Mesenchymal stem cell (in vitro differentiated cells and primary cell): ENCODE results near the gene EEF1AKMT1.

Experiments
- DNase-seq: peaks from one replicate; pipeline ENCODE4 v3.0.0-alpha.2; 2013
- H2AFZ ChIP-seq: one replicate; pipeline ENCODE4 v1.6.1; 2013; ENCODE audit warnings: low read depth, mild to moderate bottlenecking, control low read depth, inconsistent platforms, low read length, moderate library complexity
- H2AK5ac ChIP-seq: 2 replicates; pipeline ENCODE4 v1.6.1; 2013; ENCODE audit warnings: low read length, moderate library complexity, mild to moderate bottlenecking, inconsistent platforms; ENCODE audit not compliant: severe bottlenecking
- H2BK120ac ChIP-seq: one replicate; pipeline ENCODE4 v1.6.1; 2013; ENCODE audit warnings: low read depth, mild to moderate bottlenecking, inconsistent platforms, low read length, moderate library complexity
- H2BK12ac ChIP-seq, 2 experiments: one replicate each; pipeline ENCODE4 v1.6.1; 2013; ENCODE audit warnings: inconsistent platforms in 2 of 2, low read length in 2 of 2, mild to moderate bottlenecking in 2 of 2, moderate library complexity in 2 of 2, control low read depth in 1 of 2
- H2BK15ac ChIP-seq: one replicate; pipeline ENCODE4 v1.6.1; 2013; ENCODE audit warnings: mild to moderate bottlenecking, low read depth, inconsistent platforms; ENCODE audit not compliant: poor library complexity, severe bottlenecking
- H2BK5ac ChIP-seq: 2 replicates; pipeline ENCODE4 v1.6.1; 2013; ENCODE audit warnings: low read depth, mild to moderate bottlenecking, low read length, control low read depth, inconsistent platforms; ENCODE audit not compliant: poor library complexity, severe bottlenecking
- H3K14ac ChIP-seq, 2 experiments: one replicate each; pipeline ENCODE4 v1.6.1; 2013; ENCODE audit warnings: inconsistent platforms in 2 of 2, low read length in 2 of 2, control low read depth in 1 of 2, mild to moderate bottlenecking in 1 of 2, moderate library complexity in 1 of 2
- H3K18ac ChIP-seq, 2 experiments: one replicate each; pipeline ENCODE4 v1.6.1; 2013; ENCODE audit warnings: inconsistent platforms in 2 of 2, low read length in 2 of 2, control low read depth in 1 of 2, low read depth in 1 of 2, mild to moderate bottlenecking in 1 of 2
- H3K23ac ChIP-seq, 2 experiments: one replicate each; pipeline ENCODE4 v1.6.1; 2013; ENCODE audit warnings: inconsistent platforms in 2 of 2, low read length in 2 of 2, mild to moderate bottlenecking in 2 of 2, moderate library complexity in 2 of 2, control low read depth in 1 of 2
- H3K27ac ChIP-seq: 2 replicates; pipeline ENCODE4 v1.5.1; 2013; ENCODE audit warnings: mild to moderate bottlenecking, moderate library complexity, low read length, control low read depth, inconsistent platforms; ENCODE audit not compliant: poor library complexity, severe bottlenecking
- H3K27me3 ChIP-seq, 2 experiments: 2 replicates each; pipeline versions ENCODE4 v1.6.1 to v1.7.0; 2013; ENCODE audit warnings: low read length in 2 of 2, mild to moderate bottlenecking in 2 of 2, moderate library complexity in 2 of 2, control low read depth in 1 of 2, inconsistent platforms in 1 of 2; ENCODE audit not compliant: control insufficient read depth in 1 of 2, insufficient read depth in 1 of 2
- H3K36me3 ChIP-seq, 2 experiments: 2 replicates each; pipeline versions ENCODE4 v1.6.1 to v1.7.0; 2013; ENCODE audit warnings: low read length in 2 of 2, control low read depth in 1 of 2, inconsistent platforms in 1 of 2, low read depth in 1 of 2, mild to moderate bottlenecking in 1 of 2; ENCODE audit not compliant: insufficient read depth in 2 of 2, control insufficient read depth in 1 of 2
- H3K4ac ChIP-seq, 2 experiments: one replicate each; pipeline ENCODE4 v1.6.1; 2013; ENCODE audit warnings: inconsistent platforms in 2 of 2, low read length in 2 of 2, mild to moderate bottlenecking in 2 of 2, moderate library complexity in 2 of 2, control low read depth in 1 of 2, low read depth in 1 of 2
- H3K4me1 ChIP-seq: 2 replicates; pipeline ENCODE4 v1.6.1; 2013; ENCODE audit warnings: low read depth, low read length, control low read depth; ENCODE audit not compliant: control insufficient read depth, insufficient read depth
- H3K4me2 ChIP-seq: 2 replicates; pipeline ENCODE4 v1.6.1; 2013; ENCODE audit warnings: low read length, mild to moderate bottlenecking, inconsistent platforms; ENCODE audit not compliant: poor library complexity, severe bottlenecking
- H3K4me3 ChIP-seq, 2 experiments: 2 replicates each; pipeline versions ENCODE4 v1.5.1 to v1.7.0; 2013; ENCODE audit warnings: low read length in 2 of 2, mild to moderate bottlenecking in 2 of 2, control low read depth in 1 of 2, low read depth in 1 of 2; ENCODE audit not compliant: insufficient read depth in 1 of 2
- H3K79me1 ChIP-seq: replicated peaks from 2 replicates; pipeline ENCODE4 v1.6.1; 2013; ENCODE audit warnings: mild to moderate bottlenecking, control low read depth, low read length, inconsistent platforms; ENCODE audit not compliant: poor library complexity, severe bottlenecking
- H3K9ac ChIP-seq: 2 replicates; pipeline ENCODE4 v1.7.0; 2013; ENCODE audit warnings: mild to moderate bottlenecking, low read length, moderate library complexity
- H3K9me3 ChIP-seq: 2 replicates; pipeline ENCODE4 v1.7.0; 2013; ENCODE audit warnings: mild to moderate bottlenecking, low read length; ENCODE audit not compliant: control insufficient read depth
- H4K8ac ChIP-seq: one replicate; pipeline ENCODE4 v1.6.1; 2013; ENCODE audit warnings: inconsistent platforms, mild to moderate bottlenecking, low read length, moderate library complexity
- H4K91ac ChIP-seq: one replicate; pipeline ENCODE4 v1.6.1; 2013; ENCODE audit warnings: mild to moderate bottlenecking, low read length, inconsistent platforms
- WGBS: methylation state at CpG from one replicate; pipeline ENCODE4 v1.1.7; 2013; ENCODE audit warnings: mixed read lengths; 5-methylcytosine and 5-hydroxymethylcytosine counted together

Gene EEF1AKMT1

DNA sequence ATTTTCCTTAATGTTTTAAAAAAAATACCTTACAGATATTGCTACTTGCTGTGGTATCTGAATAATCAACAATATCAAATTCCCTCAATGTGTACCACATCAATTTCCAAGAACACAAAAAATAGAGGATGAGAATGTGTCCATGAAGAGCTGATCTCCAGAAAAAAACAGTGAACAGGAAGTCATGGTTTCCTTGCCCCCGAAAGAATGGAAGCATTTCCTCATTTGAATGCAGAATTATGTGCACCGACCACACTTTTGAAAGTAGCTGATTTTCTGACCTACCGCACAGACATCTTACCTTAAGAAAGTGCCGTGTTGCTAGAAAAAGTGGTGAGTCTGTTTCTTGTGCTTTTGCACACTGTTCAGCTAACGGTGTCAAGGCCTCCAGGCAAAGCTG, 13.4 kb upstream of the EEF1AKMT1 start:
- no peak overlapping the region for H2BK15ac ChIP-seq
- H3K4me3 ChIP-seq = no peak overlapping the region
- no peak overlapping the region for H3K23ac ChIP-seq
- H3K18ac ChIP-seq = no peak overlapping the region
- H2AFZ ChIP-seq = no peak overlapping the region
- 97% methylated on average over 5 of the region's 5 CpGs for WGBS
- H2BK5ac ChIP-seq = no peak overlapping the region
- peaks cover 12 to 61% of the 10 kb centered on the region in 2 experiments for H3K36me3 ChIP-seq
- H2BK120ac ChIP-seq = no peak overlapping the region
- H2BK12ac ChIP-seq = no peak overlapping the region
- no peak overlapping the region for H2AK5ac ChIP-seq
- H3K14ac ChIP-seq = no peak overlapping the region
- H3K9ac ChIP-seq = no peak overlapping the region
- no peak overlapping the region for H3K4me2 ChIP-seq
- H3K27ac ChIP-seq = no peak overlapping the region
- no peaks in the 10 kb centered on the region for H3K27me3 ChIP-seq
- no peaks in the 10 kb centered on the region for H3K9me3 ChIP-seq
- H3K79me1 ChIP-seq = peaks cover 11% of the 10 kb centered on the region
- H3K4me1 ChIP-seq = peaks cover 3% of the 10 kb centered on the region
- H4K8ac ChIP-seq = no peak overlapping the region
- no peak overlapping the region for H3K4ac ChIP-seq
- DNase-seq = no peak
- H4K91ac ChIP-seq = no peak overlapping the region

DNA sequence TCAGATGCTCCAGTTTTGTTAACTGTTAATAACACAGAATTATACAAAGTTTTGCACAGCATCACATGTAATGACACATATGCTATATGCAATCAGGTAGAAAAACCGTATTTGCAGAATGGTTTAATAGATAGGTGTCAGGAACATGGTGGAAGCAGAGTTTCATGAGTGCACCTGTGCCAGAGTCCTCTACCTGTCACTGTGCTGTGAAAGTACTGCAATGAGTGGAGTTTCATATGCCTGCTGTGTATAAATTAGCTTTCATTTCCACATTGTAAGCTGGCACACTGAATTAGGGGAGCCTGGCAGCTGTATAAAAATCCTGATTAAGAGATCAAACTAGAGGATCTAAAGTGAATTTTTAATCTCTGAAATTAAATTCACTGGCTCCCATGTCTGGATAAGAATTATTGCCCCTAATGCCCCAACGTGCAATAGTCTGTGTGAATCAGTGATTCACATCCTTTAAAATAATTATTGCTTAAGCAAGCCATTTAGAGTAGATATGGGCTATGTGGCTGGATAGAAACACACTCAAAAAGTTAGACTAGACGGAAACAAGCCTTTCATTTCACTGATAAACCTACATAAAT, 8.5 kb upstream of the EEF1AKMT1 start:
- Histone ChIP-seq H2BK12ac (no peak overlapping the region), H3K9me3 (no peaks in the 10 kb centered on the region), H3K18ac (no peak overlapping the region), H4K91ac (no peak overlapping the region), H3K79me1 (peaks cover 7% of the 10 kb centered on the region), H4K8ac (no peak overlapping the region), H3K14ac (no peak overlapping the region), H2BK15ac (no peak overlapping the region), H3K23ac (no peak overlapping the region), H3K4me1 (no peaks in the 10 kb centered on the region), H3K27ac (no peak overlapping the region), H2BK5ac (no peak overlapping the region), H2AK5ac (no peak overlapping the region), H3K4me2 (no peak overlapping the region), H3K27me3 (no peaks in the 10 kb centered on the region), H3K9ac (no peak overlapping the region), H3K36me3 (peaks cover 4 to 51% of the 10 kb centered on the region in 2 experiments), H3K4me3 (no peak overlapping the region), H3K4ac (no peak overlapping the region), H2BK120ac (no peak overlapping the region), H2AFZ (no peak overlapping the region)
- WGBS = 100% methylated on average over 2 of the region's 3 CpGs
- no peak for DNase-seq

DNA sequence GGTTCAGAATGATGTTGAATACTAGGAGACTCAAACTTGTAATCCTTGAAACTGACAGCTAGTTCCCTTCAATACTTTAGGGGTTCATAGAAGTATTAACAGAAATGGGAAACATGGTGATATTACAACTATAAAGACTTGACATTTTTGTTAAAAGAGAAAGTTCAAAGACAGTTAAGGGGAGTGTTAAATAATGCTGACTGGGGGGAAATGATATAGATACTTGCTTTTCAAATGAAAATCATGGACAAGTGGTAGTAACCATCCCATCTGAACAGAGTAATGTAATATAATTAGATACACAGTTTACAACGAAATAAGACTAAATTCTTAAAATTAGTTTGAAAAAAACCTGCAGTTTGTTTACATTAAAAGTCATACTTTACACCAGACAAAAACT, 6.6 kb upstream of the EEF1AKMT1 start:
- no peak overlapping the region for H3K4me2 ChIP-seq
- no peak overlapping the region for H3K18ac ChIP-seq
- peaks cover 3% of the 10 kb centered on the region for H3K79me1 ChIP-seq
- H3K27me3 ChIP-seq = no peaks in the 10 kb centered on the region
- H3K36me3 ChIP-seq = peaks cover 2 to 37% of the 10 kb centered on the region in 2 experiments
- no peak overlapping the region for H4K8ac ChIP-seq
- no peak overlapping the region for H4K91ac ChIP-seq
- no peak overlapping the region for H3K4me3 ChIP-seq
- H3K9ac ChIP-seq = no peak overlapping the region
- H3K9me3 ChIP-seq = no peaks in the 10 kb centered on the region
- no peak overlapping the region for H2AK5ac ChIP-seq
- no peak overlapping the region for H3K14ac ChIP-seq
- H2BK5ac ChIP-seq = no peak overlapping the region
- no peaks in the 10 kb centered on the region for H3K4me1 ChIP-seq
- WGBS = 80% methylated on average over 1 of the region's 1 CpG
- no peak overlapping the region for H2AFZ ChIP-seq
- no peak overlapping the region for H3K27ac ChIP-seq
- no peak overlapping the region for H2BK15ac ChIP-seq
- no peak for DNase-seq
- H3K23ac ChIP-seq = no peak overlapping the region
- no peak overlapping the region for H2BK120ac ChIP-seq
- no peak overlapping the region for H2BK12ac ChIP-seq
- no peak overlapping the region for H3K4ac ChIP-seq

DNA sequence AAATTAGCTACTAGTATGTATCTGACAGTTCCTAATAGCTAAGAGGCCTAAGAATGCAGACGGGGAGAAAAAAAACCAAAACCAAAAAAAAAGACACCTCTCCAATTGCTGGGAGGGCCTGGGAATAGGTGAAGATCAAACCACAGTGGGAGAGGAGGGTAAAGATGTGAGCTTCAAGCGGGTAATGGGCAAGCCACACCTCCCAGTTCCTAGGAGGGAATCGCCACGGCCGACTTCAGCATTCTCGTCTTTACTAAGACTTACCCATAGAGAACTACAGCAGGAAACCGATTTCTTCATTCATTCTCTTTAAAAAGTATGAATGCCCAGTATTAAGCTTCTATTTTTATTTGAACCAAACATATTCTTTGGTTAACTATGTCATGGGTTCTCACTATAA, 5.6 kb upstream of the EEF1AKMT1 start:
- H2BK12ac ChIP-seq = no peak overlapping the region
- H3K79me1 ChIP-seq = no peaks in the 10 kb centered on the region
- H3K9me3 ChIP-seq = no peaks in the 10 kb centered on the region
- no peaks in the 10 kb centered on the region for H3K27me3 ChIP-seq
- H3K36me3 ChIP-seq = peaks cover 0 to 33% of the 10 kb centered on the region in 2 experiments
- no peak overlapping the region for H4K8ac ChIP-seq
- no peak overlapping the region for H3K18ac ChIP-seq
- H3K14ac ChIP-seq = no peak overlapping the region
- H3K9ac ChIP-seq = no peak overlapping the region
- no peak overlapping the region for H3K23ac ChIP-seq
- no peak overlapping the region for H3K4ac ChIP-seq
- no peak overlapping the region for H3K4me2 ChIP-seq
- no peak overlapping the region for H3K4me3 ChIP-seq
- DNase-seq = no peak
- H3K4me1 ChIP-seq = no peaks in the 10 kb centered on the region
- 100% methylated on average over 2 of the region's 7 CpGs for WGBS
- no peak overlapping the region for H3K27ac ChIP-seq
- no peak overlapping the region for H2BK15ac ChIP-seq
- H4K91ac ChIP-seq = no peak overlapping the region
- H2BK5ac ChIP-seq = no peak overlapping the region
- H2AK5ac ChIP-seq = no peak overlapping the region
- no peak overlapping the region for H2BK120ac ChIP-seq
- H2AFZ ChIP-seq = no peak overlapping the region
